HepG2 (cell line): ENCODE data around the gene TBX18. TPM values are rescaled to one million over a fixed set of nuclear protein-coding genes. Genes with fewer than 3 reads are reported as not detected.

Experiments
- RORA ChIP-seq: sonication (generic); formaldehyde crosslinking; IDR thresholded peaks from 2 replicates; pipeline ENCODE4 v1.5.0; 2020; ENCODE audit warnings: mild to moderate bottlenecking, missing genetic modification reagents, moderate library complexity
- polyA plus RNA-seq, 8 experiments: library from polyadenylated mRNA; depleted of rRNA in 3 of 8; stranded (reverse) in 7 of 8; unstranded in 1 of 8; fragments of >200 nt; fragmentation: Illumina TruSeq in 4 of 8; extraction: Trizol in 4 of 8; gene quantifications; 2 replicates each; pipeline versions ENCODE4 v1.2.1 to v1.2.3, GENCODE V29; 2011 to 2016; ENCODE audit warnings: low read depth in 4 of 8, missing spikeins in 1 of 8, mixed read lengths in 1 of 8; ENCODE audit not compliant: insufficient read depth in 1 of 8
- total RNA-seq, 5 experiments: library from RNA; depleted of rRNA; stranded (reverse); fragments of >200 nt; fragmentation: Illumina TruSeq; extraction: Trizol; gene quantifications; 2 replicates each; pipeline ENCODE4 v1.2.3, GENCODE V29; 2016; ENCODE audit warnings: low read depth in 1 of 5
- TF ChIP-seq, protein P1 (sequence below): sonication (generic); formaldehyde crosslinking; IDR thresholded peaks from 2 replicates; pipeline ENCODE4 v1.9.0; 2021; ENCODE audit warnings: missing genetic modification reagents, borderline replicate concordance
- TF ChIP-seq, protein P2 (sequence below): sonication (generic); formaldehyde crosslinking; IDR thresholded peaks from 2 replicates; pipeline ENCODE4 v1.8.0; 2022; ENCODE audit warnings: missing genetic modification reagents, mild to moderate bottlenecking, inconsistent platforms, borderline replicate concordance
- TF ChIP-seq, protein P3 (sequence below), 2 experiments: fragments of 450-650 bp in 1 of 2; sonication (generic) in 1 of 2; formaldehyde crosslinking; IDR thresholded peaks; 2 replicates each; pipeline versions ENCODE4 v1.5.0 to v1.8.0; 2020 to 2022; ENCODE audit warnings: mild to moderate bottlenecking in 1 of 2, missing genetic modification reagents in 1 of 2
- TF ChIP-seq, protein P4 (sequence below): sonication (generic); formaldehyde crosslinking; IDR thresholded peaks from 2 replicates; pipeline ENCODE4 v1.5.0; 2020; ENCODE audit warnings: missing genetic modification reagents

The TBX18 gene
- total and polyA plus RNA-seq, 2 of the 13 experiments (the other 11 are each of a cell fraction or from before 2014, with no cell fraction given) = not detected

DNA sequence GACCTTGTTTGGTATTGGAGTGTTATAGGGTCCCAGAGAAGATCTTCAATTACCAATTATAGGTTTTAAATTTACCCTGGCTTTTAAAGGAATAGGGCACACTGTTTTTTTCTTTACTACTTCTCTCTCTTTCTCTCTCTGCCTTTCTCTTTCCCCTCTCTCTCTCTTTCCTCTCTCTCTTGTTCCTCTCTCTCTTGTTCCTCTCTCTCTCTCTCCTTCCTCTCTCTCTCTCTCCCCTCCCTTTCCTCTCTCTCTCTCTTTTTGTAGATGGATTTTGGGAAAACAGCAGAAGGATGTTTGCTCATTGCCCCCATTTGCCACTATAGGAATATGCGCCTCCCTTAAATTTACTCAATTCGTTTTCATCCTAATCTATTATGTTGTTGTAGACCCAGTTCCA, 45.2 kb downstream of the TBX18 start (continued):
- TF ChIP-seq, protein P1, sequence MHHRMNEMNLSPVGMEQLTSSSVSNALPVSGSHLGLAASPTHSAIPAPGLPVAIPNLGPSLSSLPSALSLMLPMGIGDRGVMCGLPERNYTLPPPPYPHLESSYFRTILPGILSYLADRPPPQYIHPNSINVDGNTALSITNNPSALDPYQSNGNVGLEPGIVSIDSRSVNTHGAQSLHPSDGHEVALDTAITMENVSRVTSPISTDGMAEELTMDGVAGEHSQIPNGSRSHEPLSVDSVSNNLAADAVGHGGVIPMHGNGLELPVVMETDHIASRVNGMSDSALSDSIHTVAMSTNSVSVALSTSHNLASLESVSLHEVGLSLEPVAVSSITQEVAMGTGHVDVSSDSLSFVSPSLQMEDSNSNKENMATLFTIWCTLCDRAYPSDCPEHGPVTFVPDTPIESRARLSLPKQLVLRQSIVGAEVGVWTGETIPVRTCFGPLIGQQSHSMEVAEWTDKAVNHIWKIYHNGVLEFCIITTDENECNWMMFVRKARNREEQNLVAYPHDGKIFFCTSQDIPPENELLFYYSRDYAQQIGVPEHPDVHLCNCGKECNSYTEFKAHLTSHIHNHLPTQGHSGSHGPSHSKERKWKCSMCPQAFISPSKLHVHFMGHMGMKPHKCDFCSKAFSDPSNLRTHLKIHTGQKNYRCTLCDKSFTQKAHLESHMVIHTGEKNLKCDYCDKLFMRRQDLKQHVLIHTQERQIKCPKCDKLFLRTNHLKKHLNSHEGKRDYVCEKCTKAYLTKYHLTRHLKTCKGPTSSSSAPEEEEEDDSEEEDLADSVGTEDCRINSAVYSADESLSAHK = no peak
- TF ChIP-seq, protein P2, sequence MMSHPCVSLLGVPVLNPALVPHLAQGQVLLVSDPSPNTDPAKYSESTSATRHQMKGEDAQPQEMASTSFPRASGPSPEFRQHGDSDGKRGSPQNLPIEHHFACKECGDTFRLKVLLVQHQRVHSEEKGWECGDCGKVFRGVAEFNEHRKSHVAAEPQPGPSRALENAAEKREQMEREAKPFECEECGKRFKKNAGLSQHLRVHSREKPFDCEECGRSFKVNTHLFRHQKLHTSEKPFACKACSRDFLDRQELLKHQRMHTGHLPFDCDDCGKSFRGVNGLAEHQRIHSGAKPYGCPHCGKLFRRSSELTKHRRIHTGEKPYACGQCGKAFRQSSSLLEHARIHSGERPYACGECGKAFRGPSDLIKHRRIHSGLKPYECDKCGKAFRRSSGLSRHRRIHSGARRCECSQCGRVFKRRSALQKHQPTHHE (CRISPR knock-in tag) = no peak
- no peak for TF ChIP-seq RORA (CRISPR knock-in tag)
- TF ChIP-seq, protein P3, sequence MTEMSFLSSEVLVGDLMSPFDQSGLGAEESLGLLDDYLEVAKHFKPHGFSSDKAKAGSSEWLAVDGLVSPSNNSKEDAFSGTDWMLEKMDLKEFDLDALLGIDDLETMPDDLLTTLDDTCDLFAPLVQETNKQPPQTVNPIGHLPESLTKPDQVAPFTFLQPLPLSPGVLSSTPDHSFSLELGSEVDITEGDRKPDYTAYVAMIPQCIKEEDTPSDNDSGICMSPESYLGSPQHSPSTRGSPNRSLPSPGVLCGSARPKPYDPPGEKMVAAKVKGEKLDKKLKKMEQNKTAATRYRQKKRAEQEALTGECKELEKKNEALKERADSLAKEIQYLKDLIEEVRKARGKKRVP (CRISPR knock-in tag; IDR thresholded peaks at IDR 0.05) = no peak
- TF ChIP-seq, protein P4, sequence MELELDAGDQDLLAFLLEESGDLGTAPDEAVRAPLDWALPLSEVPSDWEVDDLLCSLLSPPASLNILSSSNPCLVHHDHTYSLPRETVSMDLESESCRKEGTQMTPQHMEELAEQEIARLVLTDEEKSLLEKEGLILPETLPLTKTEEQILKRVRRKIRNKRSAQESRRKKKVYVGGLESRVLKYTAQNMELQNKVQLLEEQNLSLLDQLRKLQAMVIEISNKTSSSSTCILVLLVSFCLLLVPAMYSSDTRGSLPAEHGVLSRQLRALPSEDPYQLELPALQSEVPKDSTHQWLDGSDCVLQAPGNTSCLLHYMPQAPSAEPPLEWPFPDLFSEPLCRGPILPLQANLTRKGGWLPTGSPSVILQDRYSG (CRISPR knock-in tag) = no peak
